Measurements from ENCODE around the gene SLC49A4. TPM values are rescaled to one million over a fixed set of nuclear protein-coding genes. Genes with fewer than 3 reads are reported as not detected.

SLC49A4 gene
- total RNA-seq, 1 donor, result 30.0 TPM

DNA sequence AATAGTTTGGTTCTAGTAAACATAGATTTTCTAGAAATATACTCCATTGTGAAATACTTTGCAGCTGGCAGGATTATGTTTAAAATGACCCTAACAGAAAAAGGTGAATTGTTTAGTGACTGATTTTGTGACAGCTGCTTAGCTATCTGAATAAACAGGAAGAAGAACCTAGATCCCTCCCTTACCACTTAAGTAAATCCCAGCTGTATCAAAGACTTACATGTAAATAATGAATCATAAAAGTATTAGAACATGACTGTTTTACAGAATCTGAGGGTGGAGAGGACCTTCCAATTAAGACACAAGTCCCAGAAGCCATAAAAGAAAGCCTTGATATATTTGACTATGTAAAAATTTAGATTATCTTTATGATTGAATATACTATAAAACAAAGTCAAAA lies 15.9 kb downstream of the SLC49A4 start:
- no peak overlapping the region for H3K4me3 ChIP-seq (ENCODE audit: low read depth, low read length)
- TF ChIP-seq, protein P1, sequence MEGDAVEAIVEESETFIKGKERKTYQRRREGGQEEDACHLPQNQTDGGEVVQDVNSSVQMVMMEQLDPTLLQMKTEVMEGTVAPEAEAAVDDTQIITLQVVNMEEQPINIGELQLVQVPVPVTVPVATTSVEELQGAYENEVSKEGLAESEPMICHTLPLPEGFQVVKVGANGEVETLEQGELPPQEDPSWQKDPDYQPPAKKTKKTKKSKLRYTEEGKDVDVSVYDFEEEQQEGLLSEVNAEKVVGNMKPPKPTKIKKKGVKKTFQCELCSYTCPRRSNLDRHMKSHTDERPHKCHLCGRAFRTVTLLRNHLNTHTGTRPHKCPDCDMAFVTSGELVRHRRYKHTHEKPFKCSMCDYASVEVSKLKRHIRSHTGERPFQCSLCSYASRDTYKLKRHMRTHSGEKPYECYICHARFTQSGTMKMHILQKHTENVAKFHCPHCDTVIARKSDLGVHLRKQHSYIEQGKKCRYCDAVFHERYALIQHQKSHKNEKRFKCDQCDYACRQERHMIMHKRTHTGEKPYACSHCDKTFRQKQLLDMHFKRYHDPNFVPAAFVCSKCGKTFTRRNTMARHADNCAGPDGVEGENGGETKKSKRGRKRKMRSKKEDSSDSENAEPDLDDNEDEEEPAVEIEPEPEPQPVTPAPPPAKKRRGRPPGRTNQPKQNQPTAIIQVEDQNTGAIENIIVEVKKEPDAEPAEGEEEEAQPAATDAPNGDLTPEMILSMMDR (IDR thresholded peaks at IDR 0.05; ENCODE audit: insufficient read depth, low read length), result no peak
- DNase-seq (ENCODE audit: low read depth), result no peak

DNA sequence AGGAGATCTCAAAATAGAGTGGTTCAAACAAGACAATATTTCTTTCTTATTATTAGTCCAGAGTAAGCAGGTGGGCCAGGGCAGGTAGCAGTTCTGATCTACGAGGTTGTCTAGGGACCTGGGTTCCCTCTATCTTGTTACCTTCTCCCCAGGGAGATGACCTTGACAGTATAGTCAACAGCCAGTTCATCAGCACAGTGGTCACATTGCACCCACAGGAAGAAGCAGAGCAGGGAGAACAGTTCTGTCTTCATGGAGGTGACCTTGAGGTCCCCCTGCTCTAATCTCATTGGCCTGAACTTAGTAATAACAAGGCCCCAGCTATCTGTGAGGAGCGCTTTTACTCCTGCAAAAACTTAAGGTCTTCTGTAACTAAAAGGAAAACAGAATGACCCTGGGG lies 21.7 kb downstream of the SLC49A4 start:
- TF ChIP-seq, protein P1 (IDR thresholded peaks at IDR 0.05; ENCODE audit: insufficient read depth, low read length), result no peak
- no peak for DNase-seq (ENCODE audit: low read depth)
- no peak overlapping the region for H3K4me3 ChIP-seq (ENCODE audit: low read depth, low read length)

DNA sequence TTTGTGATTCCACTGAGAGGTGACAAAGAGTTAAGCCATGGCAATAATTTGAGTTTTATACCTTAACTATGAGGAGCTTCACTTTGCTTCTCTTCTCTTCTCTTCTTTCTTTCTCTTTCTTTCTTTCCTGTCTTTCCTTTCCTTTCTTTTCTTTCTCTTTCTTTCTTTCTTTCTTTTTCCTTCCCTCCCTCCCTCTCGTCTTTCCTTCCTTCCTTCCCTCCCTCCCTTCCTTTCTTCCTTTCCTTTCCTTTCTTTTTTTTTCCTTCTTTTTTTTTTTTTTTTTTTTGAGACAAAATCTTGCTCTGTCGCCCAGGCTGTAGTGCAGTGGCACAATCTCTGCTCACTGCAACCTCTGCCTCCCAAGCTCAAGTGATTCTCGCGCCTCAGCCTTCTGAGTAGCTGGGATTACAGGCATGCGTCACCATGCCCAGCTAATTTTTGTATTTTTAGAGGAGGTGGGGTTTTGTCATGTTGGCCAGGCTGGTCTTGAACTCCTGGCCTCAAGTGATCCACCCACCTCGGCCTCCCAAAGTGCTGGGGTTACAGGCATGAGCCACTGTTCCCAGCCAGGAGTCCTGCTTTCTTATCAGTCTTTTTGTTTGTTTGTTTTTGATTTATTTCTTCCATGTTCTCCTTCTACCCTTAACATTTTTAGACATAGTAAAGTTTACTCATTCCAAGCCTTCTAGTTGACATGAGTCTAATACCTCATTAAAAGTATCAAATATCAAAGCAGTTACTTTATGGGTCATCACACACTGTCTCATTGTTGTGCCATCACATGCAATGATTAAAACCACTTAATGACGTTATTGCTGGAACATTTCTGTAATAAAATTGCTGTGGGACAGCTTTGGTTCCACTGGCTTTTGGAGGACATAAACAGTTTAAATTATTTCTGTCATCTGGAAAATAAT lies 29.9 kb downstream of the SLC49A4 start:
- TF ChIP-seq, protein P1 (IDR thresholded peaks at IDR 0.05; ENCODE audit: insufficient read depth, low read length), result no peak
- no peak overlapping the region for H3K4me3 ChIP-seq (ENCODE audit: low read depth, low read length)
- DNase-seq (ENCODE audit: low read depth), result no peak

- DNase-seq (ENCODE audit: low read depth), result no peak
- TF ChIP-seq, protein P1 (IDR thresholded peaks at IDR 0.05; ENCODE audit: insufficient read depth, low read length), result no peak
- no peak overlapping the region for H3K4me3 ChIP-seq (ENCODE audit: low read depth, low read length)
Measured at GRCh38 chr3:122825460-122825859, 30.6 kb downstream of the SLC49A4 start.

DNA sequence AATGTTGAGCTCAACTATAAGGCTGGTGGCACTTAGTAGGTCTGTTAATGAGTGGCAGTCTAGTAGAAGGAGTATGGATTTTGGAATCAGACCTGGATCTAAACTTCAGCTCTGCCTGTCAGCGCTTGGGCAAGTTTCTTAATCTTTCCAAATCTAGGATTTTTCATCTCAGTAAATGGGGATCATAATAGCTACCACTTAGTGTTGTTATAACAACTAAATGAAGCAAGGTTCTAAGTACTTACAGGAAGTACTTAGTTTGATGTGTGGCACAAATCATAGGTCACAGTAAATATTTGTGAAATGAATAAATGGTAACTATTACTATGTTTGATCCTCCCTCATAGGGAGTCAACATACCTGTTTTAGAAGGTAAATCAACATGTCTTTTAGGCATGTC lies 31.4 kb downstream of the SLC49A4 start:
- no peak for DNase-seq (ENCODE audit: low read depth)
- TF ChIP-seq, protein P1 (IDR thresholded peaks at IDR 0.05; ENCODE audit: insufficient read depth, low read length), result no peak
- no peak overlapping the region for H3K4me3 ChIP-seq (ENCODE audit: low read depth, low read length)

DNA sequence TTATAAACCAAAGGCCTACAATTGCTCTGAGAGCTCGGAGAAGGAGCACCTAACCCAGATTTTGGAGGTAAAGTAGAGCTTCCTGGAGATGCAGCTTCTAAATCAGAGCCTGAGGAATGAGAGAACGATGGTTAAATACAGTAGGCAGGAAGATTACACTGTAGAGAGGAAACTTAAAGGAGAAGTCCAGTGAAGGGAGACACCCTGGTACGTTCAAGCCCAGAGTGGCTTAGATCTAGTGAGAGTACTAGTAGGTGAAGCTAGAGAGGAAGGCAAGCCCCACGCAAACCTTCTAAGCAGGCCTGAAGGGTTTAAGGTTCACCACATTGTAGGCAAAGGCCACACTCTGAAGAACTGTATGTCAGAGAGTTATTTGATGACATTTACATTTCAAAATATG lies 33.4 kb downstream of the SLC49A4 start:
- DNase-seq (ENCODE audit: low read depth), result no peak
- no peak overlapping the region for H3K4me3 ChIP-seq (ENCODE audit: low read depth, low read length)
- TF ChIP-seq, protein P1 (IDR thresholded peaks at IDR 0.05; ENCODE audit: insufficient read depth, low read length), result no peak

Measured in fibroblast of the aortic adventitia (primary cell).